Jurkat, Clone E6-1 (cell line): ENCODE results near the gene FAM234B.

Experiments
- DNase-seq: peaks from one replicate; pipeline ENCODE4 v3.0.0-alpha.2; 2011; ENCODE audit warnings: low read depth, low spot score
- H3K4me3 ChIP-seq: 2 replicates; pipeline ENCODE4 v1.5.1; 2011; ENCODE audit warnings: mild to moderate bottlenecking, low read length, control low read depth, moderate library complexity

The FAM234B gene

GRCh38 chr12:13128291-13128965 is 84.2 kb downstream of the FAM234B start:
- no peak for DNase-seq

GRCh38 chr12:13130981-13131380 is 86.8 kb downstream of the FAM234B start:
- no peak for DNase-seq

More at GRCh38 chr12:13128291-13128965, 84.2 kb downstream of the FAM234B start:
- no peak overlapping the region for H3K4me3 ChIP-seq

More at GRCh38 chr12:13130981-13131380, 86.8 kb downstream of the FAM234B start:
- no peak overlapping the region for H3K4me3 ChIP-seq
